Activated CD8-positive, alpha-beta memory T cell treated with anti-CD3 and anti-CD28 coated beads for 24 hours (primary cell): Measurements from ENCODE around the gene SLC41A2.
A peak's percentile ranks its signal among the peaks of the same experiment; 100 is the strongest.
"Not testable (repeated sequence)": the region's sequence is repeated elsewhere in the genome, so short reads cannot be mapped to it uniquely, and the experiment has no call there.

Experiments used
- DNase-seq: peaks from one replicate; pipeline ENCODE4 v3.0.0-alpha.2; 2020

SLC41A2 gene

GRCh38 chr12:104964167-104964855 is 6.2 kb upstream of the SLC41A2 start:
- DNase-seq = no peak

GRCh38 chr12:104963757-104964156 is 5.7 kb upstream of the SLC41A2 start:
- no peak for DNase-seq

GRCh38 chr12:104960464-104960863 is 2.4 kb upstream of the SLC41A2 start:
- DNase-seq = no peak

GRCh38 chr12:104959335-104959841 is 1.3 kb upstream of the SLC41A2 start:
- no peak for DNase-seq

- peak; percentile 59 for DNase-seq
Observed at GRCh38 chr12:104958805-104959334, 780 bp upstream of the SLC41A2 start.

- no peak for DNase-seq
Observed at GRCh38 chr12:104957719-104958000, 430 bp downstream of the SLC41A2 start.

- DNase-seq = no peak
Observed at GRCh38 chr12:104956870-104957718, 996 bp downstream of the SLC41A2 start.

- DNase-seq = no peak
Observed at GRCh38 chr12:104955703-104956102, 2.4 kb downstream of the SLC41A2 start.

GRCh38 chr12:104953323-104953722 is 4.8 kb downstream of the SLC41A2 start:
- DNase-seq = no peak

- DNase-seq = no peak
Observed at GRCh38 chr12:104952816-104953215, 5.3 kb downstream of the SLC41A2 start.

- DNase-seq = no peak
Observed at GRCh38 chr12:104951759-104952509, 6.2 kb downstream of the SLC41A2 start.

GRCh38 chr12:104948716-104949115 is 9.4 kb downstream of the SLC41A2 start:
- not testable (repeated sequence) for DNase-seq

- DNase-seq = no peak
Observed at GRCh38 chr12:104944252-104944651, 13.8 kb downstream of the SLC41A2 start.

GRCh38 chr12:104943401-104943800 is 14.7 kb downstream of the SLC41A2 start:
- not testable (repeated sequence) for DNase-seq

GRCh38 chr12:104942075-104942474 is 16.0 kb downstream of the SLC41A2 start:
- DNase-seq = no peak

GRCh38 chr12:104941454-104941853 is 16.6 kb downstream of the SLC41A2 start:
- no peak for DNase-seq

- DNase-seq = no peak
Observed at GRCh38 chr12:104939089-104939488, 19.0 kb downstream of the SLC41A2 start.

GRCh38 chr12:104938371-104938770 is 19.7 kb downstream of the SLC41A2 start:
- DNase-seq = no peak

- DNase-seq = no peak
Observed at GRCh38 chr12:104935886-104936285, 22.2 kb downstream of the SLC41A2 start.

- DNase-seq = no peak
Observed at GRCh38 chr12:104933778-104934177, 24.3 kb downstream of the SLC41A2 start.

- DNase-seq = no peak
Observed at GRCh38 chr12:104933128-104933527, 25.0 kb downstream of the SLC41A2 start.

GRCh38 chr12:104930388-104931326 is 27.4 kb downstream of the SLC41A2 start:
- no peak for DNase-seq
